Neural cell (in vitro differentiated cells): ENCODE measurements around the gene MOGAT2.

Source experiments
- EP300 ChIP-seq: fragments of 450-650 bp; conservative IDR thresholded peaks from 2 replicates; pipeline ENCODE4 v1.6.1; 2014; ENCODE audit warnings: antibody characterized with exemption, mild to moderate bottlenecking, moderate library complexity; ENCODE audit not compliant: poor library complexity, severe bottlenecking
- EZH2 ChIP-seq: fragments of 200-600, 300-800 bp; shearing (Covaris generic), sonication (generic); IDR thresholded peaks from 2 replicates; pipeline ENCODE4 v1.6.1; 2014; ENCODE audit warnings: antibody characterized with exemption, low read length, borderline replicate concordance, mild to moderate bottlenecking; ENCODE audit not compliant: insufficient read depth, poor library complexity, severe bottlenecking
- POLR2AphosphoS5 ChIP-seq: IDR thresholded peaks from 2 replicates; pipeline ENCODE4 v1.6.1; 2012
- RAD21 ChIP-seq: fragments of 450-650 bp; conservative IDR thresholded peaks from 2 replicates; pipeline ENCODE4 v1.6.1; 2014; ENCODE audit warnings: antibody characterized with exemption, mild to moderate bottlenecking, moderate library complexity
- TAF1 ChIP-seq: IDR thresholded peaks from 2 replicates; pipeline ENCODE4 v1.6.1; 2012; ENCODE audit warnings: low read depth
- TF ChIP-seq, protein P1 (sequence below): IDR thresholded peaks from 2 replicates; pipeline ENCODE4 v1.6.1; 2012; ENCODE audit warnings: borderline replicate concordance
- TF ChIP-seq, protein P2 (sequence below): fragments of 450-650 bp; IDR thresholded peaks from 2 replicates; pipeline ENCODE4 v1.5.1; 2014; ENCODE audit warnings: antibody characterized with exemption, mild to moderate bottlenecking, moderate library complexity; ENCODE audit not compliant: poor library complexity, severe bottlenecking

DNA sequence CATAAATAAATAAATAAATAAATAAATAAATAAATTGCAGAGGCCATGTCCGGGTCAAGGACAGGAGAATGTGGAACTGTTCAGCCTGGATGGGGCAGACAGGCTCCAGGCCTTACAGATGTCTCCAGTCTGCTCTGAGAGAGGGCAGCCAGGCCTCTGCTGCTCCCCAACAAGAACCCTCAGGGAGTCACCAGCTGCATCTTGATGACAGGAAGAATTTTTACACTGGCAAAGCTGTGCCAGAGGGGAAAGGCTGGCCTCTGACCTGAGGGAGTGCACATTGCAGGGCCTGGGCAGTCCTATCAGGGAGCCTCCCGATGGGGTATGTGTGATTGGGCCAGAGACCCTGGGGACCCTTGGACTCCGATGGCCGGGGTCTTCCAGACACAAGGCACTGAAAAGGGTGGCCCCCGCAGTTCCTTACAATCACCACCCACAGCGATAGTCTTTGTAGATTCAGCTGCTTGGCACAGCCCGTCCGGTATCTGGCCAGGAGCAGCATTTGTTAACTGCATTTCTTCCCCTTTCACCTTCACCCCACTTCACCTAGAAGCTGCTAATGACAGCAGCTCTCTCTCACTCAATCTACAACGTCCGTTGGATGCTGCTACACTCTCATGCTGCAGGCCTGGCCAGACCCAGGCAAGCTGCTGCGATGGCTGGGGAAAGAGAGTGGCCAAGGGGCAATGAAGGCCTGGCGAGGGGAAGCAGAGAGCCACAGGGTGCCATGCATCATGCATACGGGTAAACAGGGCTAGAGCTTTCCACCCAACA, 8.1 kb downstream of the MOGAT2 start:
- TF ChIP-seq, protein P1, sequence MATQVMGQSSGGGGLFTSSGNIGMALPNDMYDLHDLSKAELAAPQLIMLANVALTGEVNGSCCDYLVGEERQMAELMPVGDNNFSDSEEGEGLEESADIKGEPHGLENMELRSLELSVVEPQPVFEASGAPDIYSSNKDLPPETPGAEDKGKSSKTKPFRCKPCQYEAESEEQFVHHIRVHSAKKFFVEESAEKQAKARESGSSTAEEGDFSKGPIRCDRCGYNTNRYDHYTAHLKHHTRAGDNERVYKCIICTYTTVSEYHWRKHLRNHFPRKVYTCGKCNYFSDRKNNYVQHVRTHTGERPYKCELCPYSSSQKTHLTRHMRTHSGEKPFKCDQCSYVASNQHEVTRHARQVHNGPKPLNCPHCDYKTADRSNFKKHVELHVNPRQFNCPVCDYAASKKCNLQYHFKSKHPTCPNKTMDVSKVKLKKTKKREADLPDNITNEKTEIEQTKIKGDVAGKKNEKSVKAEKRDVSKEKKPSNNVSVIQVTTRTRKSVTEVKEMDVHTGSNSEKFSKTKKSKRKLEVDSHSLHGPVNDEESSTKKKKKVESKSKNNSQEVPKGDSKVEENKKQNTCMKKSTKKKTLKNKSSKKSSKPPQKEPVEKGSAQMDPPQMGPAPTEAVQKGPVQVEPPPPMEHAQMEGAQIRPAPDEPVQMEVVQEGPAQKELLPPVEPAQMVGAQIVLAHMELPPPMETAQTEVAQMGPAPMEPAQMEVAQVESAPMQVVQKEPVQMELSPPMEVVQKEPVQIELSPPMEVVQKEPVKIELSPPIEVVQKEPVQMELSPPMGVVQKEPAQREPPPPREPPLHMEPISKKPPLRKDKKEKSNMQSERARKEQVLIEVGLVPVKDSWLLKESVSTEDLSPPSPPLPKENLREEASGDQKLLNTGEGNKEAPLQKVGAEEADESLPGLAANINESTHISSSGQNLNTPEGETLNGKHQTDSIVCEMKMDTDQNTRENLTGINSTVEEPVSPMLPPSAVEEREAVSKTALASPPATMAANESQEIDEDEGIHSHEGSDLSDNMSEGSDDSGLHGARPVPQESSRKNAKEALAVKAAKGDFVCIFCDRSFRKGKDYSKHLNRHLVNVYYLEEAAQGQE = no peak
- TF ChIP-seq EP300 = no peak
- TF ChIP-seq POLR2AphosphoS5 = no peak
- TF ChIP-seq, protein P2, sequence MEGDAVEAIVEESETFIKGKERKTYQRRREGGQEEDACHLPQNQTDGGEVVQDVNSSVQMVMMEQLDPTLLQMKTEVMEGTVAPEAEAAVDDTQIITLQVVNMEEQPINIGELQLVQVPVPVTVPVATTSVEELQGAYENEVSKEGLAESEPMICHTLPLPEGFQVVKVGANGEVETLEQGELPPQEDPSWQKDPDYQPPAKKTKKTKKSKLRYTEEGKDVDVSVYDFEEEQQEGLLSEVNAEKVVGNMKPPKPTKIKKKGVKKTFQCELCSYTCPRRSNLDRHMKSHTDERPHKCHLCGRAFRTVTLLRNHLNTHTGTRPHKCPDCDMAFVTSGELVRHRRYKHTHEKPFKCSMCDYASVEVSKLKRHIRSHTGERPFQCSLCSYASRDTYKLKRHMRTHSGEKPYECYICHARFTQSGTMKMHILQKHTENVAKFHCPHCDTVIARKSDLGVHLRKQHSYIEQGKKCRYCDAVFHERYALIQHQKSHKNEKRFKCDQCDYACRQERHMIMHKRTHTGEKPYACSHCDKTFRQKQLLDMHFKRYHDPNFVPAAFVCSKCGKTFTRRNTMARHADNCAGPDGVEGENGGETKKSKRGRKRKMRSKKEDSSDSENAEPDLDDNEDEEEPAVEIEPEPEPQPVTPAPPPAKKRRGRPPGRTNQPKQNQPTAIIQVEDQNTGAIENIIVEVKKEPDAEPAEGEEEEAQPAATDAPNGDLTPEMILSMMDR = no peak
- no peak for TF ChIP-seq RAD21
- no peak for TF ChIP-seq EZH2
- no peak for TF ChIP-seq TAF1
